ENCODE measurements around the gene ASIC1.

- TF ChIP-seq CTCF (IDR thresholded peaks at IDR 0.05): no peak
- TF ChIP-seq EP300 (IDR thresholded peaks at IDR 0.05; ENCODE audit: low read depth): no peak
Measured at GRCh38 chr12:50065726-50066310, 8.4 kb downstream of the ASIC1 start.
